Esophagus muscularis mucosa (tissue), 4 donors: ENCODE data around the gene ADGRG6.

ENCODE experiments used
- CTCF ChIP-seq, 3 experiments: fragments of 200-600 bp in 2 of 3; fragments of 450-650 bp in 1 of 3; sonication (generic) in 2 of 3; IDR thresholded peaks; one replicate each; pipeline ENCODE4 v1.5.1; 2017 to 2019; ENCODE audit warnings: antibody characterized with exemption in 3 of 3, mild to moderate bottlenecking in 2 of 3, moderate library complexity in 1 of 3
- EP300 ChIP-seq: sonication (generic); formaldehyde crosslinking; IDR thresholded peaks from one replicate; pipeline ENCODE4 v1.6.1; 2017; ENCODE audit warnings: antibody characterized with exemption
- POLR2A ChIP-seq: fragments of 450-650 bp; IDR thresholded peaks from one replicate; pipeline ENCODE4 v1.6.1; 2017; ENCODE audit warnings: antibody characterized with exemption, moderate library complexity, mild to moderate bottlenecking, low read depth
- POLR2AphosphoS5 ChIP-seq, 2 donors: sonication (generic); formaldehyde crosslinking; IDR thresholded peaks; one replicate each; pipeline ENCODE4 v1.6.1; 2017; ENCODE audit warnings: antibody characterized with exemption in 2 of 2

- TF ChIP-seq CTCF (IDR thresholded peaks at IDR 0.05) (no peak), POLR2A (no peak), POLR2AphosphoS5 (IDR thresholded peaks at IDR 0.05) (no peak), EP300 (no peak)
Observed at GRCh38 chr6:142343938-142344337, 42.1 kb downstream of the ADGRG6 start.
